H1 (cell line): ENCODE results near the gene ZNF536. TPM values are rescaled to one million over a fixed set of nuclear protein-coding genes. Genes with fewer than 3 reads are reported as not detected.

Experiments
- CTCF ChIA-PET: fragments of 300-600 bp; sonication (Branson Sonifier 250); formaldehyde crosslinking; loops from one replicate; lab custom pipeline; 2021; ENCODE audit not compliant: partially characterized antibody; lab: Charles Lee
- POLR2A ChIA-PET: fragments of 300-600 bp; sonication (Branson Sonifier 250); formaldehyde crosslinking; loops from one replicate; lab custom pipeline; 2021; ENCODE audit warnings: inconsistent platforms; ENCODE audit not compliant: partially characterized antibody; lab: Charles Lee
- DNase-seq, 2 experiments: peaks; one replicate each; pipeline versions ENCODE4 v3.0.0 to v3.0.0-alpha.2; 2010 to 2022; ENCODE audit warnings: low spot score in 2 of 2, low read depth in 1 of 2, mixed read lengths in 1 of 2
- FAIRE-seq: peaks from 2 replicates; lab custom pipeline; 2011; peaks lifted over from hg19 to GRCh38; lab: Jason Lieb, UNC
- H2AFZ ChIP-seq: 2 replicates; pipeline ENCODE4 v1.8.1; 2012; ENCODE audit warnings: low read length, inconsistent platforms
- H2AK5ac ChIP-seq: 2 replicates; pipeline ENCODE4 v1.6.1; 2013; ENCODE audit warnings: low read depth, low read length
- H2BK120ac ChIP-seq: replicated peaks from 2 replicates; pipeline ENCODE3; 2013; ENCODE audit warnings: low read depth, low read length, inconsistent platforms
- H2BK12ac ChIP-seq: 2 replicates; pipeline ENCODE4 v1.6.1; 2013; ENCODE audit warnings: low read depth, low read length
- H2BK15ac ChIP-seq: 2 replicates; pipeline ENCODE4 v1.6.1; 2013; ENCODE audit warnings: low read length
- H2BK20ac ChIP-seq: 2 replicates; pipeline ENCODE4 v1.6.1; 2013; ENCODE audit warnings: low read length
- H2BK5ac ChIP-seq: 2 replicates; pipeline ENCODE4 v1.6.1; 2013; ENCODE audit warnings: low read depth, low read length
- H3K14ac ChIP-seq: 2 replicates; pipeline ENCODE4 v1.6.1; 2013; ENCODE audit warnings: inconsistent platforms; ENCODE audit not compliant: insufficient read length
- H3K18ac ChIP-seq: 2 replicates; pipeline ENCODE4 v1.6.1; 2013; ENCODE audit warnings: low read length; ENCODE audit errors: extremely low read depth
- H3K23ac ChIP-seq: 2 replicates; pipeline ENCODE4 v1.6.1; 2013; ENCODE audit warnings: inconsistent platforms; ENCODE audit not compliant: insufficient read length
- H3K23me2 ChIP-seq: 2 replicates; pipeline ENCODE4 v1.6.1; 2013; ENCODE audit warnings: low read depth, low read length
- H3K27ac ChIP-seq: 2 replicates; pipeline ENCODE4 v1.6.1; 2011; ENCODE audit warnings: low read depth, low read length, inconsistent platforms
- H3K27me3 ChIP-seq, 4 experiments: replicated peaks in 1 of 4; 1 replicate in 1 of 4; 2 replicates in 3 of 4; pipeline versions ENCODE4 v1.6.1 to v1.8.1; 2011 to 2013; ENCODE audit warnings: low read length in 3 of 4, mild to moderate bottlenecking in 3 of 4, inconsistent platforms in 2 of 4, mixed read lengths in 2 of 4, moderate library complexity in 1 of 4; ENCODE audit not compliant: control insufficient read depth in 3 of 4, insufficient read depth in 3 of 4; ENCODE audit errors: extremely low read depth in 1 of 4
- H3K36me3 ChIP-seq, 4 experiments: 2 replicates each; pipeline versions ENCODE4 v1.6.1 to v1.8.1; 2011 to 2013; ENCODE audit warnings: mild to moderate bottlenecking in 4 of 4, low read length in 3 of 4, moderate library complexity in 2 of 4, control low read depth in 1 of 4, inconsistent platforms in 1 of 4; ENCODE audit not compliant: insufficient read depth in 4 of 4, control insufficient read depth in 2 of 4
- H3K4ac ChIP-seq: replicated peaks from 2 replicates; pipeline ENCODE3; 2013; ENCODE audit warnings: low read length, low read depth, mixed read lengths, inconsistent platforms; ENCODE audit not compliant: insufficient read length
- H3K4me1 ChIP-seq, 4 experiments: replicated peaks in 1 of 4; 1 replicate in 1 of 4; 2 replicates in 3 of 4; pipeline versions ENCODE4 v1.6.1 to v1.8.1; 2011 to 2013; ENCODE audit warnings: low read length in 3 of 4, inconsistent platforms in 2 of 4, mixed read lengths in 1 of 4; ENCODE audit not compliant: insufficient read depth in 4 of 4, control insufficient read depth in 3 of 4
- H3K4me2 ChIP-seq, 2 experiments: 2 replicates each; pipeline versions ENCODE4 v1.6.1 to v1.8.1; 2011 to 2013; ENCODE audit warnings: low read depth in 2 of 2, low read length in 2 of 2, control low read depth in 1 of 2, inconsistent platforms in 1 of 2, mild to moderate bottlenecking in 1 of 2; ENCODE audit not compliant: insufficient read depth in 1 of 2
- H3K4me3 ChIP-seq, 4 experiments: fragments of 200-600, 300-600 bp in 1 of 4; sonication (generic), shearing (Covaris generic), sonication (Bioruptor Twin) in 1 of 4; 2 replicates each; pipeline versions ENCODE4 v1.5.1 to v1.8.1; 2011 to 2016; ENCODE audit warnings: low read length in 4 of 4, low read depth in 3 of 4, control low read depth in 2 of 4, inconsistent platforms in 2 of 4, mild to moderate bottlenecking in 2 of 4, mixed read lengths in 1 of 4, moderate library complexity in 1 of 4; ENCODE audit not compliant: insufficient read depth in 2 of 4; ENCODE audit errors: extremely low read depth in 1 of 4
- H3K56ac ChIP-seq: replicated peaks from 2 replicates; pipeline ENCODE3; 2013; ENCODE audit warnings: low read depth, mild to moderate bottlenecking, mixed read lengths, low read length, inconsistent platforms; ENCODE audit not compliant: insufficient read length
- H3K79me1 ChIP-seq: 2 replicates; pipeline ENCODE4 v1.6.1; 2013; ENCODE audit warnings: low read depth, low read length, control low read depth
- H3K79me2 ChIP-seq, 2 experiments: 2 replicates each; pipeline versions ENCODE4 v1.6.1 to v1.8.1; 2012 to 2013; ENCODE audit warnings: low read length in 2 of 2, mild to moderate bottlenecking in 2 of 2, inconsistent platforms in 1 of 2; ENCODE audit not compliant: insufficient read depth in 2 of 2, control insufficient read depth in 1 of 2
- H3K9ac ChIP-seq, 4 experiments: replicated peaks in 1 of 4; 1 replicate in 1 of 4; 2 replicates in 3 of 4; pipeline versions ENCODE4 v1.6.1 to v1.8.1; 2011 to 2013; ENCODE audit warnings: low read depth in 3 of 4, low read length in 3 of 4, control low read depth in 2 of 4, mild to moderate bottlenecking in 2 of 4, moderate library complexity in 2 of 4, inconsistent platforms in 1 of 4; ENCODE audit errors: extremely low read depth in 1 of 4
- H3K9me3 ChIP-seq, 2 experiments: 2 replicates each; pipeline versions ENCODE4 v1.6.1 to v1.8.1; 2012 to 2013; ENCODE audit warnings: mild to moderate bottlenecking in 2 of 2, moderate library complexity in 2 of 2, control low read depth in 1 of 2, inconsistent platforms in 1 of 2, low read depth in 1 of 2, low read length in 1 of 2, mixed read lengths in 1 of 2; ENCODE audit not compliant: insufficient read depth in 2 of 2
- H4K20me1 ChIP-seq, 2 experiments: replicated peaks in 1 of 2; 2 replicates each; pipeline versions ENCODE3 to v1.8.1; 2011 to 2013; ENCODE audit warnings: inconsistent platforms in 2 of 2, low read length in 2 of 2, mild to moderate bottlenecking in 1 of 2; ENCODE audit not compliant: insufficient read depth in 2 of 2, control insufficient read depth in 1 of 2
- H4K5ac ChIP-seq: 2 replicates; pipeline ENCODE4 v1.6.1; 2013; ENCODE audit warnings: low read length, low read depth, mixed read lengths, inconsistent platforms; ENCODE audit not compliant: insufficient read length
- H4K8ac ChIP-seq: 2 replicates; pipeline ENCODE4 v1.8.0; 2013; ENCODE audit warnings: mild to moderate bottlenecking, moderate library complexity, low read length, inconsistent platforms; ENCODE audit not compliant: insufficient read depth; ENCODE audit errors: extremely low read depth
- H4K91ac ChIP-seq: replicated peaks from 2 replicates; pipeline ENCODE3; 2013; ENCODE audit warnings: low read length, mixed read lengths, inconsistent platforms; ENCODE audit not compliant: insufficient read length
- BRCA1 ChIP-seq: IDR thresholded peaks from 2 replicates; pipeline ENCODE4 v1.6.1; 2012; ENCODE audit warnings: low read depth, low read length, improper control_type of control experiment
- EZH2 ChIP-seq: fragments of 200-600 bp; sonication (generic); IDR thresholded peaks from 2 replicates; pipeline ENCODE4 v1.7.1; 2012; ENCODE audit warnings: low read depth, mild to moderate bottlenecking, moderate library complexity, low read length, inconsistent platforms; ENCODE audit not compliant: severe bottlenecking
- HDAC2 ChIP-seq, 2 experiments: fragments of 300-600 bp in 1 of 2; sonication (generic) in 1 of 2; IDR thresholded peaks; 2 replicates each; pipeline ENCODE4 v1.6.1; 2011 to 2012; ENCODE audit warnings: low read depth in 2 of 2, low read length in 2 of 2, mild to moderate bottlenecking in 2 of 2, moderate library complexity in 2 of 2, borderline replicate concordance in 1 of 2, inconsistent platforms in 1 of 2
- SAP30 ChIP-seq: fragments of 300-600 bp; sonication (generic); IDR thresholded peaks from 2 replicates; pipeline ENCODE4 v1.7.1; 2012; ENCODE audit warnings: low read length, moderate library complexity, mild to moderate bottlenecking, inconsistent platforms; ENCODE audit not compliant: insufficient read depth, insufficient replicate concordance
- SIRT6 ChIP-seq: IDR thresholded peaks from one replicate; pipeline ENCODE4 v1.7.1; 2012; ENCODE audit warnings: low read length, inconsistent platforms
- SIX5 ChIP-seq: IDR thresholded peaks from 2 replicates; pipeline ENCODE4 v1.6.1; 2011; ENCODE audit warnings: mild to moderate bottlenecking, low read depth, low read length
- SP1 ChIP-seq: IDR thresholded peaks from 2 replicates; pipeline ENCODE4 v1.6.1; 2011; ENCODE audit warnings: low read depth, low read length
- SUZ12 ChIP-seq: fragments of 200-600 bp; sonication (generic); IDR thresholded peaks from 2 replicates; pipeline ENCODE4 v1.6.1; 2012; ENCODE audit warnings: mild to moderate bottlenecking, inconsistent platforms, low read length, moderate library complexity, mixed read lengths
- TBP ChIP-seq: IDR thresholded peaks from 2 replicates; pipeline ENCODE4 v1.6.1; 2011; ENCODE audit warnings: low read depth, low read length, improper control_type of control experiment
- WGBS, 2 experiments: shearing (Covaris generic) in 1 of 2; methylation state at CpG; one replicate each; pipeline versions ENCODE4 v1.1.6 to v1.1.7; 2013 to 2015; ENCODE audit warnings: low lambda C conversion rate in 2 of 2, mixed read lengths in 2 of 2, inconsistent platforms in 1 of 2, low coverage in 1 of 2, missing lambda C conversion rate in 1 of 2; ENCODE audit not compliant: insufficient replicate concordance in 2 of 2, insufficient coverage in 1 of 2, insufficient read length in 1 of 2; ENCODE audit errors: extremely low coverage in 1 of 2, missing lambda C conversion rate in 1 of 2; 5-methylcytosine and 5-hydroxymethylcytosine counted together
- polyA plus RNA-seq, 7 experiments: library from polyadenylated mRNA; depleted of rRNA in 3 of 7; stranded (reverse) in 5 of 7; unstranded in 2 of 7; fragments of >200 nt in 5 of 7; fragments of 200-250 nt in 2 of 7; gene quantifications; 1 replicate in 5 of 7; 2 replicates in 1 of 7; 4 replicates in 1 of 7; pipeline versions ENCODE4 v1.2.1 to v1.2.3, GENCODE V29; 2011 to 2013; ENCODE audit warnings: missing spikeins in 2 of 7, mixed read lengths in 2 of 7
- total RNA-seq: library from RNA; stranded (reverse); fragmentation: NEBNext Ultra II Directional; extraction: Animal tissue kit (Norgen Biotek cat#: 25700); gene quantifications from 2 replicates; pipeline ENCODE4 v1.2.1, GENCODE V29; 2021
- TF ChIP-seq, protein P1 (sequence below): IDR thresholded peaks from 2 replicates; pipeline ENCODE4 v1.6.1; 2012; ENCODE audit warnings: low read length, inconsistent platforms

Gene ZNF536
- total and polyA plus RNA-seq, 2 of the 8 experiments (the other 6 are each of a cell fraction or from before 2014, with no cell fraction given), result 0.09 to 0.11 TPM

GRCh38 chr19:30557927-30558557 is 185.9 kb downstream of the ZNF536 start:
- Histone ChIP-seq H3K14ac (no peak overlapping the region), H3K27me3 (no peaks in the 10 kb centered on the region), H3K23ac (no peak overlapping the region), H3K79me1 (no peaks in the 10 kb centered on the region), H2BK20ac (peak overlapping the region; percentile 38; the same call in 1 of the 2 replicates), H3K23me2 (no peaks in the 10 kb centered on the region), H3K9me3 (no peaks in the 10 kb centered on the region), H2AK5ac (peak overlapping the region; percentile 41; the same call in 1 of the 2 replicates), H2BK5ac (peak overlapping the region; percentile 92; the same call in 1 of the 2 replicates), H3K4me1 (peaks cover 8 to 27% (median 23%) of the 10 kb centered on the region in 4 experiments), H2BK120ac (peak overlapping the region; percentile 70), H2BK15ac (no peak overlapping the region), H4K91ac (peak overlapping the region; percentile 34), H3K4me2 (peak overlapping the region; percentile 20 to 56; a peak in 3 of 4 replicates), H3K36me3 (no peaks in the 10 kb centered on the region), H3K9ac (no peak overlapping the region; a peak in 1 of 7 replicates), H3K27ac (no peak overlapping the region), H2BK12ac (peak overlapping the region; percentile 93; the same call in 1 of the 2 replicates), H3K4me3 (peak overlapping the region in 1 of 4 experiments; percentile 24; a peak in 1 of 8 replicates), H3K56ac (no peak overlapping the region), H2AFZ (peak overlapping the region; percentile 18; the same call in 1 of the 2 replicates), H3K79me2 (no peaks in the 10 kb centered on the region), H3K4ac (peak overlapping the region; percentile 40), H4K20me1 (no peaks in the 10 kb centered on the region), H3K18ac (peak overlapping the region; percentile 91), H4K5ac (no peak overlapping the region), H4K8ac (no peak overlapping the region; the same call in 1 of the 2 replicates)
- 57% methylated on average over 13 of the region's 13 CpGs; no CpG with 5 or more reads in 1 of the 2 experiments for WGBS, 2 experiments
- DNase-seq, result no peak
- FAIRE-seq, result no peak
- POLR2A ChIA-PET, result no interaction called here
- CTCF ChIA-PET, result interaction anchor here (0.6 to 1.1 kb wide), 4 partner anchors 10 to 119 kb away, joined by 3 to 4 read pairs (median 3); no protein-coding TSS in a partner anchor
- TF ChIP-seq, protein P1, sequence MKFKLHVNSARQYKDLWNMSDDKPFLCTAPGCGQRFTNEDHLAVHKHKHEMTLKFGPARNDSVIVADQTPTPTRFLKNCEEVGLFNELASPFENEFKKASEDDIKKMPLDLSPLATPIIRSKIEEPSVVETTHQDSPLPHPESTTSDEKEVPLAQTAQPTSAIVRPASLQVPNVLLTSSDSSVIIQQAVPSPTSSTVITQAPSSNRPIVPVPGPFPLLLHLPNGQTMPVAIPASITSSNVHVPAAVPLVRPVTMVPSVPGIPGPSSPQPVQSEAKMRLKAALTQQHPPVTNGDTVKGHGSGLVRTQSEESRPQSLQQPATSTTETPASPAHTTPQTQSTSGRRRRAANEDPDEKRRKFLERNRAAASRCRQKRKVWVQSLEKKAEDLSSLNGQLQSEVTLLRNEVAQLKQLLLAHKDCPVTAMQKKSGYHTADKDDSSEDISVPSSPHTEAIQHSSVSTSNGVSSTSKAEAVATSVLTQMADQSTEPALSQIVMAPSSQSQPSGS, result no peak
- TF ChIP-seq SUZ12 (no peak), TBP (no peak), SIRT6 (no peak), SP1 (peak; percentile 67; the same call in 1 of the 2 replicates), HDAC2 (IDR thresholded peaks at IDR 0.05; ENCODE audit: borderline replicate concordance in 1 of 2, low read depth in 2 of 2, low read length in 2 of 2) (peak in 1 of 2 experiments; percentile 56; a peak in 1 of 4 replicates), BRCA1 (no peak), SIX5 (no peak), EZH2 (no peak), SAP30 (no peak)
